CD4-positive, alpha-beta T cell treated with Interleukin-12 subunit alpha and Interleukin-12 subunit beta, for 1 hour (primary cell): ENCODE results near the gene DDIT4.
"Not testable (repeated sequence)": the region's sequence is repeated elsewhere in the genome, so short reads cannot be mapped to it uniquely, and the experiment has no call there.

ENCODE experiments used
- DNase-seq: peaks from one replicate; pipeline ENCODE4 v3.0.0-alpha.2; 2020

DDIT4 gene

GRCh38 chr10:72249176-72249862 is 24.4 kb upstream of the DDIT4 start:
- DNase-seq = not testable (repeated sequence)

GRCh38 chr10:72250666-72251065 is 23.1 kb upstream of the DDIT4 start:
- DNase-seq = no peak

- no peak for DNase-seq
Measured at GRCh38 chr10:72251635-72252034, 22.1 kb upstream of the DDIT4 start.

GRCh38 chr10:72252972-72253371 is 20.8 kb upstream of the DDIT4 start:
- no peak for DNase-seq

GRCh38 chr10:72253578-72253977 is 20.1 kb upstream of the DDIT4 start:
- no peak for DNase-seq

- DNase-seq = peak; percentile 42
Measured at GRCh38 chr10:72254813-72255568, 18.7 kb upstream of the DDIT4 start.

GRCh38 chr10:72255977-72256729 is 17.6 kb upstream of the DDIT4 start:
- no peak for DNase-seq

GRCh38 chr10:72257051-72257892 is 16.5 kb upstream of the DDIT4 start:
- peak; percentile 25 for DNase-seq

GRCh38 chr10:72258617-72259016 is 15.1 kb upstream of the DDIT4 start:
- DNase-seq = no peak

GRCh38 chr10:72259491-72260238 is 14.1 kb upstream of the DDIT4 start:
- DNase-seq = no peak

GRCh38 chr10:72260239-72260975 is 13.3 kb upstream of the DDIT4 start:
- peak; percentile 89 for DNase-seq

- DNase-seq = peak; percentile 50
Measured at GRCh38 chr10:72260976-72261783, 12.5 kb upstream of the DDIT4 start.

GRCh38 chr10:72261784-72262404 is 11.8 kb upstream of the DDIT4 start:
- DNase-seq = peak; percentile 33

GRCh38 chr10:72263613-72264241 is 10.0 kb upstream of the DDIT4 start:
- peak; percentile 61 for DNase-seq

GRCh38 chr10:72264536-72264935 is 9.2 kb upstream of the DDIT4 start:
- DNase-seq = no peak

GRCh38 chr10:72265508-72265907 is 8.2 kb upstream of the DDIT4 start:
- DNase-seq = no peak

GRCh38 chr10:72265990-72266865 is 7.5 kb upstream of the DDIT4 start:
- DNase-seq = no peak

- no peak for DNase-seq
Measured at GRCh38 chr10:72267381-72267780, 6.3 kb upstream of the DDIT4 start.
